Transverse colon (tissue), 4 donors: ENCODE results near the gene WDR27. TPM values are rescaled to one million over a fixed set of nuclear protein-coding genes. Genes with fewer than 3 reads are reported as not detected.
"Not testable (repeated sequence)": the region's sequence is repeated elsewhere in the genome, so short reads cannot be mapped to it uniquely, and the experiment has no call there.

Source experiments
- DNase-seq: peaks from one replicate; pipeline ENCODE4 v3.0.0-alpha.2; 2019
- H3K27ac ChIP-seq, 4 donors: fragments of 200-600 bp; sonication (generic); 2 replicates each; pipeline ENCODE4 v1.5.1; 2016 to 2018; ENCODE audit warnings: inconsistent platforms in 4 of 4
- H3K27me3 ChIP-seq: fragments of 200-600 bp; sonication (generic); 2 replicates; pipeline ENCODE4 v1.5.1; 2017; ENCODE audit warnings: inconsistent platforms
- H3K36me3 ChIP-seq, 4 donors: fragments of 200-600 bp; sonication (generic); 2 replicates each; pipeline ENCODE4 v1.5.1; 2017 to 2019; ENCODE audit warnings: inconsistent platforms in 4 of 4
- H3K4me1 ChIP-seq, 4 donors: fragments of 200-600 bp; sonication (generic); 2 replicates each; pipeline ENCODE4 v1.5.1; 2017 to 2020; ENCODE audit warnings: inconsistent platforms in 4 of 4
- H3K4me3 ChIP-seq, 4 donors: fragments of 200-600 bp; sonication (generic); 1 replicate in 1 of 4; 2 replicates in 3 of 4; pipeline versions ENCODE4 v1.5.1 to v1.6.1; 2017 to 2019; ENCODE audit warnings: inconsistent platforms in 4 of 4
- H3K9me3 ChIP-seq, 2 donors: fragments of 200-600 bp; sonication (generic); 2 replicates each; pipeline ENCODE4 v1.5.1; 2017 to 2019; ENCODE audit warnings: inconsistent platforms in 2 of 2
- CTCF ChIP-seq, 5 experiments: fragments of 200-600 bp in 3 of 5; fragments of 450-650 bp in 2 of 5; sonication (generic) in 3 of 5; IDR thresholded peaks; 1 replicate in 2 of 5; 2 replicates in 3 of 5; pipeline ENCODE4 v1.5.1; 2016 to 2017; ENCODE audit warnings: antibody characterized with exemption in 5 of 5, inconsistent platforms in 3 of 5, mild to moderate bottlenecking in 2 of 5, moderate library complexity in 1 of 5
- EP300 ChIP-seq: sonication (generic); formaldehyde crosslinking; IDR thresholded peaks from one replicate; pipeline ENCODE4 v1.6.1; 2017; ENCODE audit warnings: antibody characterized with exemption, low read depth
- POLR2A ChIP-seq: fragments of 450-650 bp; IDR thresholded peaks from one replicate; pipeline ENCODE4 v1.6.1; 2016; ENCODE audit warnings: antibody characterized with exemption, mild to moderate bottlenecking, moderate library complexity
- POLR2AphosphoS5 ChIP-seq, 3 donors: sonication (generic); formaldehyde crosslinking; IDR thresholded peaks; one replicate each; pipeline ENCODE4 v1.6.1; 2016; ENCODE audit warnings: antibody characterized with exemption in 3 of 3
- WGBS, 2 donors: methylation state at CpG; one replicate each; pipeline ENCODE4 v1.1.5; 2018; ENCODE audit warnings: low coverage in 1 of 2; 5-methylcytosine and 5-hydroxymethylcytosine counted together
- in situ Hi-C, 4 donors: fragments of 200-750 bp; cut with MboI; loops; one replicate each; pipeline versions ENCODE4 v1.15.0 to v1.15.1; 2017; ENCODE audit warnings: low sequenced_read_pairs in 3 of 4, low pct_ligation_motif_present in 1 of 4, low pct_unique_long_range_greater_than_20kb in 1 of 4
- intact Hi-C: fragments of 100-400 bp; cut with DNase I; formaldehyde crosslinking; loops from one replicate; pipeline ENCODE4 v1.15.1; 2023; ENCODE audit warnings: low total_unique reads
- total RNA-seq, 4 donors: library from RNA; depleted of rRNA; stranded (reverse); fragments of >200 nt; gene quantifications; one replicate each; pipeline ENCODE4 v1.1.0, GENCODE V29; 2016

Gene WDR27
- total RNA-seq, 4 donors from 2014 or later, result 44.9 to 75.0 (median 57.0) TPM

- Histone ChIP-seq H3K4me3 (no peak overlapping the region), H3K27me3 (no peaks in the 10 kb centered on the region), H3K36me3 (no peaks in the 10 kb centered on the region), H3K27ac (no peak overlapping the region), H3K9me3 (no peaks in the 10 kb centered on the region), H3K4me1 (peaks cover 0 to 11% (median 5%) of the 10 kb centered on the region in 4 donors)
- no peak for DNase-seq
- intact Hi-C loops (no loop called here), in situ Hi-C loops (no loop called here)
- TF ChIP-seq POLR2A, result no peak
- 87 to 89% methylated on average over 3 to 6 of the region's 6 CpGs for WGBS, 2 donors
These were observed 252.6 kb downstream of the WDR27 start for GRCh38 chr6:169449221-169449620.

- TF ChIP-seq CTCF (IDR thresholded peaks at IDR 0.05) (no peak), EP300 (no peak), POLR2AphosphoS5 (IDR thresholded peaks at IDR 0.05) (no peak), POLR2A (no peak)
- DNase-seq, result peak; percentile 48
- no peaks in the 10 kb centered on the region for H3K9me3 ChIP-seq
- intact Hi-C loops (no loop called here), in situ Hi-C loops (no loop called here)
- no peaks in the 10 kb centered on the region for H3K36me3 ChIP-seq
- H3K4me3 ChIP-seq, result peak overlapping the region in 1 of 4 donors; percentile 27
- WGBS, 2 donors, result 53 to 60% methylated on average over 1 to 25 of the region's 27 CpGs
- no peaks in the 10 kb centered on the region for H3K27me3 ChIP-seq
- H3K4me1 ChIP-seq, result peaks cover 0 to 11% (median 5%) of the 10 kb centered on the region in 4 donors
- peak overlapping the region in 1 of 4 donors; percentile 41 for H3K27ac ChIP-seq
These were observed 255.9 kb downstream of the WDR27 start for GRCh38 chr6:169445661-169446581.

GRCh38 chr6:169445227-169445626 is 256.6 kb downstream of the WDR27 start:
- no peak for TF ChIP-seq EP300
- TF ChIP-seq POLR2A, result no peak
- in situ Hi-C loops, result no loop called here
- peak overlapping the region in 1 of 4 donors; percentile 41 for H3K27ac ChIP-seq
- H3K4me3 ChIP-seq, result no peak overlapping the region
- no peaks in the 10 kb centered on the region for H3K36me3 ChIP-seq
- intact Hi-C loops, result no loop called here
- WGBS, 2 donors, result 46 to 49% methylated on average over 2 to 7 of the region's 7 CpGs
- no peaks in the 10 kb centered on the region for H3K9me3 ChIP-seq
- no peaks in the 10 kb centered on the region for H3K27me3 ChIP-seq
- DNase-seq, result no peak
- H3K4me1 ChIP-seq, result peaks cover 0 to 11% (median 5%) of the 10 kb centered on the region in 4 donors

GRCh38 chr6:169441292-169441691 is 260.5 kb downstream of the WDR27 start:
- no peaks in the 10 kb centered on the region for H3K36me3 ChIP-seq
- TF ChIP-seq POLR2AphosphoS5 (IDR thresholded peaks at IDR 0.05), result no peak
- TF ChIP-seq CTCF (IDR thresholded peaks at IDR 0.05), result no peak
- TF ChIP-seq EP300, result no peak
- TF ChIP-seq POLR2A, result no peak
- H3K27me3 ChIP-seq, result no peaks in the 10 kb centered on the region
- 80 to 83% methylated on average over 1 to 5 of the region's 5 CpGs for WGBS, 2 donors
- intact Hi-C loops, result no loop called here
- H3K4me1 ChIP-seq, result peaks cover 0 to 11% (median 5%) of the 10 kb centered on the region in 4 donors
- no peaks in the 10 kb centered on the region for H3K9me3 ChIP-seq
- no peak overlapping the region for H3K4me3 ChIP-seq
- H3K27ac ChIP-seq, result no peak overlapping the region
- DNase-seq, result no peak
- in situ Hi-C loops, result no loop called here

GRCh38 chr6:169439710-169440109 is 262.1 kb downstream of the WDR27 start:
- no peaks in the 10 kb centered on the region for H3K36me3 ChIP-seq
- 0% methylated on average over 1 of the region's 1 CpG for WGBS, 2 donors
- H3K9me3 ChIP-seq, result no peaks in the 10 kb centered on the region
- in situ Hi-C loops, result no loop called here
- no peak for TF ChIP-seq POLR2AphosphoS5 (IDR thresholded peaks at IDR 0.05)
- TF ChIP-seq CTCF (IDR thresholded peaks at IDR 0.05), result no peak
- no peak for TF ChIP-seq EP300
- TF ChIP-seq POLR2A, result no peak
- H3K27ac ChIP-seq, result no peak overlapping the region
- intact Hi-C loops, result no loop called here
- H3K27me3 ChIP-seq, result no peaks in the 10 kb centered on the region
- peaks cover 0 to 5% (median 0%) of the 10 kb centered on the region in 4 donors for H3K4me1 ChIP-seq
- no peak for DNase-seq
- H3K4me3 ChIP-seq, result no peak overlapping the region

GRCh38 chr6:169434554-169434953 is 267.3 kb downstream of the WDR27 start:
- H3K27ac ChIP-seq, H3K36me3 ChIP-seq, H3K27me3 ChIP-seq, DNase-seq, intact Hi-C loops, H3K4me3 ChIP-seq, H3K4me1 ChIP-seq, in situ Hi-C loops: not testable (repeated sequence)
- peaks cover 12 to 16% of the 10 kb centered on the region in 2 donors for H3K9me3 ChIP-seq
